Measurements from ENCODE around the gene GFY.

DNA sequence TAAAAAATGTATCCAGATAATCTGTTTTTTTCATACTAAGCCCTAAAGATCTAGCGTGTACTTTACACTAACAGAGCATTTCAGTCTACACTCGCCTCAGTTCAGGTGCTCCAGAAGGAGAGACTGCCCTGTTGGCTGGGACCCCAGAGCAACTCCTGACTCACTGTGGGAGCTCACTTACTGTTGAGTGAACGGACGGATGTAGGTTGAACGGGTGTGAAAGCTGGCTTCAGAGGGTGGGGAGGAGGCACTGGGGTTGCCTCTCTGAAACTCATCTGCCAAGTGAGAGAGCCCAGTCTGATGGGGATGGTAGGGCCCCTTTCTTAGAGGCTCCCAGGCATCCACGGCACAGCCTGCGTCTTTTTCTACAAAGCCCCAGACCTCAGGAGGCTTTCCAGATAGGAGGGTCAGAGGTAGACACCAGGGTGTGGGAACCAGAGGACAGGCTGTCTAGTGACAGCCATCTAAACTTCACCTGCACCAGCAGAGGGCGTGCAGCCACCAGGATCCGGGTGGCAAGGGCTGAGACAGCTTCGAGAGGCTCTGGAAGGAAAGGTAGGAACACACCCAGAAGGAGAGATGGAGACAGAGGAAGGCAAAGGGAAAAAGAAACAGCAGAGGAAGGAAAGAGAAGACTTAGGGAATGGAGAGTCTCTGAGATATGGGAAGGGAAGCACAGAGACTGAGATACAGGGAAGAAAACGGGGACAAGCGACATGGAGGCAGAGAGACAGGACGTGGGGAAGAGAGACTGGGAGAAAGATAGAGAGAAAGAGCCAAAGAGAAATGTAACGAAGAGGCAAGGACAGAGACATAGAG, 33.4 kb upstream of the GFY start:
- TF ChIP-seq, protein P1, sequence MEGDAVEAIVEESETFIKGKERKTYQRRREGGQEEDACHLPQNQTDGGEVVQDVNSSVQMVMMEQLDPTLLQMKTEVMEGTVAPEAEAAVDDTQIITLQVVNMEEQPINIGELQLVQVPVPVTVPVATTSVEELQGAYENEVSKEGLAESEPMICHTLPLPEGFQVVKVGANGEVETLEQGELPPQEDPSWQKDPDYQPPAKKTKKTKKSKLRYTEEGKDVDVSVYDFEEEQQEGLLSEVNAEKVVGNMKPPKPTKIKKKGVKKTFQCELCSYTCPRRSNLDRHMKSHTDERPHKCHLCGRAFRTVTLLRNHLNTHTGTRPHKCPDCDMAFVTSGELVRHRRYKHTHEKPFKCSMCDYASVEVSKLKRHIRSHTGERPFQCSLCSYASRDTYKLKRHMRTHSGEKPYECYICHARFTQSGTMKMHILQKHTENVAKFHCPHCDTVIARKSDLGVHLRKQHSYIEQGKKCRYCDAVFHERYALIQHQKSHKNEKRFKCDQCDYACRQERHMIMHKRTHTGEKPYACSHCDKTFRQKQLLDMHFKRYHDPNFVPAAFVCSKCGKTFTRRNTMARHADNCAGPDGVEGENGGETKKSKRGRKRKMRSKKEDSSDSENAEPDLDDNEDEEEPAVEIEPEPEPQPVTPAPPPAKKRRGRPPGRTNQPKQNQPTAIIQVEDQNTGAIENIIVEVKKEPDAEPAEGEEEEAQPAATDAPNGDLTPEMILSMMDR (IDR thresholded peaks at IDR 0.05) = peak in 1 of 3 donors; percentile 81
- TF ChIP-seq POLR2A (IDR thresholded peaks at IDR 0.05) = no peak

Data from lower leg skin (tissue), 3 donors.